Vagina (tissue), 2 donors: ENCODE measurements around the gene NHLH2. TPM values are rescaled to one million over a fixed set of nuclear protein-coding genes. Genes with fewer than 3 reads are reported as not detected.

ENCODE experiments used
- DNase-seq, 2 donors: peaks; one replicate each; pipeline ENCODE4 v3.0.0-alpha.2; 2017; ENCODE audit errors: extremely low spot score in 2 of 2
- H3K27ac ChIP-seq: fragments of 200-600 bp; sonication (generic); one replicate; pipeline ENCODE4 v1.5.1; 2019
- H3K27me3 ChIP-seq: fragments of 200-600 bp; sonication (generic); one replicate; pipeline ENCODE4 v1.5.1; 2019
- H3K36me3 ChIP-seq, 2 donors: fragments of 200-600 bp; sonication (generic); one replicate each; pipeline ENCODE4 v1.5.1; 2017 to 2019
- H3K4me1 ChIP-seq: fragments of 200-600 bp; sonication (generic); one replicate; pipeline ENCODE4 v1.5.1; 2019
- H3K4me3 ChIP-seq, 2 donors: fragments of 200-600 bp; sonication (generic); 1 replicate in 1 of 2; 2 replicates in 1 of 2; pipeline ENCODE4 v1.5.1; 2016 to 2019
- H3K9me3 ChIP-seq: fragments of 200-600 bp; sonication (generic); one replicate; pipeline ENCODE4 v1.5.1; 2019
- POLR2A ChIP-seq, 2 donors: fragments of 450-650 bp; IDR thresholded peaks; one replicate each; pipeline ENCODE4 v1.6.1; 2017; ENCODE audit warnings: antibody characterized with exemption in 2 of 2, mild to moderate bottlenecking in 2 of 2, moderate library complexity in 2 of 2
- POLR2AphosphoS5 ChIP-seq, 2 donors: sonication (generic); formaldehyde crosslinking; IDR thresholded peaks; one replicate each; pipeline ENCODE4 v1.9.0; 2017; ENCODE audit warnings: antibody characterized with exemption in 2 of 2, mild to moderate bottlenecking in 2 of 2, low read depth in 1 of 2; ENCODE audit not compliant: insufficient read depth in 1 of 2
- intact Hi-C: fragments of 100-400 bp; cut with DNase I; formaldehyde crosslinking; loops from one replicate; pipeline ENCODE4 v1.15.1; 2023
- total RNA-seq: library from RNA; depleted of rRNA; stranded (reverse); fragments of >200 nt; gene quantifications from one replicate; pipeline ENCODE4 v1.2.3, GENCODE V29; 2016
- TF ChIP-seq, protein P1 (sequence below), 3 experiments: fragments of 450-650 bp in 2 of 3; fragments of 200-600 bp in 1 of 3; sonication (generic) in 1 of 3; IDR thresholded peaks; one replicate each; pipeline ENCODE4 v1.5.1; 2017 to 2019; ENCODE audit warnings: antibody characterized with exemption in 3 of 3, mild to moderate bottlenecking in 2 of 3, moderate library complexity in 2 of 3

Gene NHLH2
- total RNA-seq, 1 donor from 2014 or later, result 0.25 TPM

DNA sequence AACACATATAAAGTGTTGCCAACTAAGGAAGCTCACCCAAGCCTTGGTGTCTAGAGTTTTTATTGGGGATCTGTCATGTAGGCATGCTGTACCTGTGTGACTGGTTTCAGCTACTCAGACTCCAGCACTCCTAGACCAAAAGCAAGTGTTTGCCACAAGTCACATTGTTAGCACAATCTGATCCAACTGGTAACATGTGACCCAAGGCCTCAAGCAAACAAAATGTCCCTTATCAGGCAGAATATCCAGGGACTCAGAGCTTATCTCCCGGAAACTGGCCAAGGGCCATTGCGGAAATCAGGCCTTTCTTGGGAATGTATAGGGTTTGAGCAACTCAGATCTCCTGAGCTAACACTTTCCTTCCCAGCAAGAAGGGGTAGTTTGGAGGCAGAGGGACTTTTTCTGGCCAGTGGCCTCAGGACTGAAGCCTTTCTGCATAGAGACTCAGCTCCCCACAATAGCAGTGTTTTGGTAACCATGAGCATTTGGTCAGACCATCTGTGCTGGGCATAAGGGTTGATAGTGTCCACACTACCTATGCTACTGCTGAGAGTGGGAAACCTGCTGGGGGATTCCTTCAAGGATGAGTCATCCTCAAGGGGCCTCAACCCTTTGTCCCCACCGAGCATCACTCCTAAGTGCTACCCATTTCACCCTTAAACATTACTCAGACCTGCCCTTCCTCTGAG, 29.6 kb downstream of the NHLH2 start:
- H3K27ac ChIP-seq, result no peak overlapping the region
- H3K9me3 ChIP-seq, result no peaks in the 10 kb centered on the region
- H3K4me3 ChIP-seq, result no peak overlapping the region
- intact Hi-C loops, result no loop called here
- no peaks in the 10 kb centered on the region for H3K27me3 ChIP-seq
- TF ChIP-seq POLR2AphosphoS5 (IDR thresholded peaks at IDR 0.05; ENCODE audit: insufficient read depth in 1 of 2, low read depth in 1 of 2) (peak in 1 of 2 donors; percentile 59), POLR2A (IDR thresholded peaks at IDR 0.05) (no peak)
- no peak for DNase-seq
- peaks cover 30% of the 10 kb centered on the region for H3K4me1 ChIP-seq
- H3K36me3 ChIP-seq, result no peaks in the 10 kb centered on the region

DNA sequence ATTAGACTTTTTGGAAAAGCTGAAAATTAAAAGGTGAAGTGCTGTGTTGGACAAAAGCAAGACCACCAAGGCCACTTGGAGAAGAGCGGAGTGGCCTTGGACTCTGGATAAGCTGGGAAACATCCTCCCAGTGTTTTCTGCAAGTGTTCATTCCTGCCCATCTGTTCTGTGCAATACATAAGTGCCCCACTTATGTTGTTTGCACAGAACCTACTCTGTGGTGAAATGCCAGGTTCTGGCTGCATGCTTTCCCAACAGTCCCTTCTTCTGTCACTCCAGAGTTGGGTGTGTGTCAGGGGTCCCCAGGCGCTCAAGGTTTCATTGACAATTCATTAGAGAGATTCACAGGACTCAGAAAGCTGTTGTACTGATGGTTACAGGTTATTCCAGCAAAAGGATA, 30.3 kb downstream of the NHLH2 start:
- H3K4me3 ChIP-seq, result no peak overlapping the region
- H3K36me3 ChIP-seq, result no peaks in the 10 kb centered on the region
- intact Hi-C loops, result no loop called here
- no peak overlapping the region for H3K27ac ChIP-seq
- H3K4me1 ChIP-seq, result peaks cover 24% of the 10 kb centered on the region
- no peaks in the 10 kb centered on the region for H3K27me3 ChIP-seq
- TF ChIP-seq POLR2A (IDR thresholded peaks at IDR 0.05) (no peak), POLR2AphosphoS5 (IDR thresholded peaks at IDR 0.05; ENCODE audit: insufficient read depth in 1 of 2, low read depth in 1 of 2) (no peak)
- TF ChIP-seq, protein P1, sequence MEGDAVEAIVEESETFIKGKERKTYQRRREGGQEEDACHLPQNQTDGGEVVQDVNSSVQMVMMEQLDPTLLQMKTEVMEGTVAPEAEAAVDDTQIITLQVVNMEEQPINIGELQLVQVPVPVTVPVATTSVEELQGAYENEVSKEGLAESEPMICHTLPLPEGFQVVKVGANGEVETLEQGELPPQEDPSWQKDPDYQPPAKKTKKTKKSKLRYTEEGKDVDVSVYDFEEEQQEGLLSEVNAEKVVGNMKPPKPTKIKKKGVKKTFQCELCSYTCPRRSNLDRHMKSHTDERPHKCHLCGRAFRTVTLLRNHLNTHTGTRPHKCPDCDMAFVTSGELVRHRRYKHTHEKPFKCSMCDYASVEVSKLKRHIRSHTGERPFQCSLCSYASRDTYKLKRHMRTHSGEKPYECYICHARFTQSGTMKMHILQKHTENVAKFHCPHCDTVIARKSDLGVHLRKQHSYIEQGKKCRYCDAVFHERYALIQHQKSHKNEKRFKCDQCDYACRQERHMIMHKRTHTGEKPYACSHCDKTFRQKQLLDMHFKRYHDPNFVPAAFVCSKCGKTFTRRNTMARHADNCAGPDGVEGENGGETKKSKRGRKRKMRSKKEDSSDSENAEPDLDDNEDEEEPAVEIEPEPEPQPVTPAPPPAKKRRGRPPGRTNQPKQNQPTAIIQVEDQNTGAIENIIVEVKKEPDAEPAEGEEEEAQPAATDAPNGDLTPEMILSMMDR (IDR thresholded peaks at IDR 0.05), result no peak
- H3K9me3 ChIP-seq, result no peaks in the 10 kb centered on the region
- DNase-seq, result no peak

DNA sequence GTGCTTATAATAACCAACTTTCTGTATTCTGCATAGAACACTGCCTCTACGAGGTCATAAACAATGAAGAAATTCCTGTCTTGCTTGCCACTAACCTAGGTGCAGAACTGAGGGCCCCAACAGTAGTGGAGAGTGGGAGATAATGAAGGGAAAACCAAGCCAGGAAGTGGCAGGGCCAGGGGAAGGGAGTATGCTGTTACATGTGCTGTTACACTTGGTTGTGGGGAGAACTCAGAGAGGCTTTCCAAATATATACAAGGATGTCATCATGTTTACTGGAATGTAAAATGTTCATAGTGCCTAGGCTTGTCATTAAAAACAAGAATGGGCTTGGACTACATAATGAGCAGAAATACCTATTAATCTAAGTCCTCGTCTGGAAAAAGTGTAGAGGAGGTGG, 31.1 kb downstream of the NHLH2 start:
- H3K9me3 ChIP-seq, result no peaks in the 10 kb centered on the region
- no peak for DNase-seq
- no peak overlapping the region for H3K27ac ChIP-seq
- TF ChIP-seq, protein P1 (IDR thresholded peaks at IDR 0.05), result no peak
- TF ChIP-seq POLR2AphosphoS5 (IDR thresholded peaks at IDR 0.05; ENCODE audit: insufficient read depth in 1 of 2, low read depth in 1 of 2), result no peak
- TF ChIP-seq POLR2A (IDR thresholded peaks at IDR 0.05), result no peak
- H3K4me1 ChIP-seq, result peaks cover 17% of the 10 kb centered on the region
- no peaks in the 10 kb centered on the region for H3K36me3 ChIP-seq
- H3K4me3 ChIP-seq, result no peak overlapping the region
- intact Hi-C loops, result no loop called here
- no peaks in the 10 kb centered on the region for H3K27me3 ChIP-seq

DNA sequence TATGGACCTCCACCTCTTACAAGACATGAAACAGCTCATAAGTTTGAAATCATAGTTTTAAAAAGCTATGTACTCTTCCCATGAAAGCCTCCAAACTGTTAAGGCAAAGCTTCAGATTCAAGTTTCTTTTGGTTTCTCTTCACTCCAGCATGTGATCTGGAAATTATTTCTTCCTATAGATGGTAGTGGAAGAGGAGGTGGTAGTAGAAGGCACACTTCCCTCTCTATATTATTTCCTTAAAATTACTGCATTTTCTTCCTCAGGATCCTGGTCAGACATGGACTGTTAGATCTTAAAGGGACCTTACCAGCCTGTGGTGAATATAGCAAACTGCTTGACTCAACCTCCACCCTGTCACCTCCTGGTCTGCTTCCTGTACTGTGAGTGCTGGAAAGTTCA, 31.9 kb downstream of the NHLH2 start:
- Histone ChIP-seq H3K4me3 (no peak overlapping the region), H3K4me1 (peaks cover 13% of the 10 kb centered on the region), H3K27ac (no peak overlapping the region), H3K27me3 (no peaks in the 10 kb centered on the region), H3K9me3 (no peaks in the 10 kb centered on the region), H3K36me3 (no peaks in the 10 kb centered on the region)
- intact Hi-C loops, result no loop called here
- no peak for DNase-seq
- TF ChIP-seq POLR2A (IDR thresholded peaks at IDR 0.05) (no peak), POLR2AphosphoS5 (IDR thresholded peaks at IDR 0.05; ENCODE audit: insufficient read depth in 1 of 2, low read depth in 1 of 2) (no peak)
- TF ChIP-seq, protein P1 (IDR thresholded peaks at IDR 0.05), result no peak

DNA sequence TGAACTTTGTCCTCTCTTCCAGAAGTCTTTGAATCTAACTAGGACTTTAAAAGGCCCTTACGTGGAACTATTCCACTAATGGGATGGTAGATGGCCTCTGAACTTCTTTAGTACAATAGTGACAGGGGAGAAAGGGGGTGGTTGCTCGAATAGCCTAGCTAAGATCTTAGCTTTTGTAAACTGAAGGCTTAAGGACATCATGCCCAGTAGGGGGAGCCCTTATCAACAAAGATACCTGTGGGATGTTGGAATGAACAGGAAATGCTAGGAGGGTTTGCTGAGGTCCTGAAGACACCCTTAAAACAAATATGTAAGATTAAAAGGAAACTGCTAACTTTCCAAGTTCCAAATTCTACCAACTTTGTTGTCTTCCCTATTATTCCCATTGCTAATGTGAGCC, 33.2 kb downstream of the NHLH2 start:
- intact Hi-C loops, result no loop called here
- Histone ChIP-seq H3K4me1 (peaks cover 13% of the 10 kb centered on the region), H3K4me3 (no peak overlapping the region), H3K27me3 (no peaks in the 10 kb centered on the region), H3K27ac (no peak overlapping the region), H3K9me3 (no peaks in the 10 kb centered on the region), H3K36me3 (no peaks in the 10 kb centered on the region)
- no peak for TF ChIP-seq POLR2A (IDR thresholded peaks at IDR 0.05)
- TF ChIP-seq, protein P1 (IDR thresholded peaks at IDR 0.05), result peak; percentile 11 to 65 (median 63)
- DNase-seq, result no peak
